WERI-Rb-1 (cell line): Measurements from ENCODE around the gene CDK5RAP2.
A peak's percentile ranks its signal among the peaks of the same experiment; 100 is the strongest.

Source experiments
- DNase-seq: peaks from one replicate; pipeline ENCODE4 v3.0.0-alpha.2; 2020
- H3K27ac ChIP-seq: fragments of 250-450 bp; sonication (Bioruptor Pico); 2 replicates; pipeline ENCODE4 v1.5.1; 2020; ENCODE audit warnings: mild to moderate bottlenecking, moderate library complexity
- H3K27me3 ChIP-seq: fragments of 250-450 bp; sonication (Bioruptor Pico); 2 replicates; pipeline ENCODE4 v1.5.1; 2021; ENCODE audit warnings: mild to moderate bottlenecking, low read depth, moderate library complexity; ENCODE audit not compliant: insufficient read depth, severe bottlenecking
- H3K36me3 ChIP-seq: fragments of 250-450 bp; sonication (Bioruptor Pico); 2 replicates; pipeline ENCODE4 v1.5.1; 2020; ENCODE audit warnings: mild to moderate bottlenecking, moderate library complexity
- H3K4me3 ChIP-seq: 2 replicates; pipeline ENCODE4 v1.5.1; 2011; ENCODE audit warnings: low read depth, mild to moderate bottlenecking, control low read depth, low read length
- H3K9me3 ChIP-seq: fragments of 250-450 bp; sonication (Bioruptor Pico); 2 replicates; pipeline ENCODE4 v1.5.1; 2021; ENCODE audit warnings: mild to moderate bottlenecking, moderate library complexity; ENCODE audit not compliant: severe bottlenecking
- CTCF ChIP-seq: IDR thresholded peaks from 2 replicates; pipeline ENCODE4 v1.5.1; 2011; ENCODE audit warnings: low read depth, mild to moderate bottlenecking, control low read depth, inconsistent platforms, low read length

The CDK5RAP2 gene

GRCh38 chr9:120368799-120369198 lies 211.2 kb downstream of the CDK5RAP2 start:
- H3K27me3 ChIP-seq, result no peaks in the 10 kb centered on the region
- no peak for TF ChIP-seq CTCF
- no peak for DNase-seq
- no peak overlapping the region for H3K27ac ChIP-seq
- H3K36me3 ChIP-seq, result no peaks in the 10 kb centered on the region
- peaks cover 2% of the 10 kb centered on the region for H3K9me3 ChIP-seq
- H3K4me3 ChIP-seq, result no peak overlapping the region

GRCh38 chr9:120366644-120367019 lies 213.3 kb downstream of the CDK5RAP2 start:
- Histone ChIP-seq H3K9me3 (peaks cover 2% of the 10 kb centered on the region), H3K36me3 (no peaks in the 10 kb centered on the region), H3K27me3 (no peaks in the 10 kb centered on the region), H3K4me3 (no peak overlapping the region), H3K27ac (no peak overlapping the region)
- no peak for DNase-seq
- no peak for TF ChIP-seq CTCF

DNA sequence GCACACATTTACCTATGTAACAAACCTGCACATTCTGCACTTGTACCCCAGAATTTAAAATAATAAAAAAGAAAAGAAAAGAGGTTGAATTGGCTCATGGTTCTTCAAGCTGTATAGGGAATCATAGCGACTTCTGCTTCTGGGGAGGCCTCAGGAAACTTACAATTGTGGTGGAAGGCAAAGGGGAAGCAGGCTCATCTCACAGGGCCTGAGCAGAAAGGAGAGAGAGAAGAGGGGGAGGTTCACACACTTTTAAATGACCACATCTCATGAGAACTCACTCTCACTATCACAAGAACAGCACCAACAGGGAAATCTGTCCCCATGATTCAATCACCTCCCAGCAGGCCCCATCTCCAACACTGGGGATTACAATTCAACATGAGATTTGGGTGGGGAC lies 214.6 kb downstream of the CDK5RAP2 start:
- no peak for DNase-seq
- Histone ChIP-seq H3K27me3 (no peaks in the 10 kb centered on the region), H3K36me3 (no peaks in the 10 kb centered on the region), H3K9me3 (peaks cover 2% of the 10 kb centered on the region), H3K27ac (no peak overlapping the region), H3K4me3 (no peak overlapping the region)
- no peak for TF ChIP-seq CTCF

DNA sequence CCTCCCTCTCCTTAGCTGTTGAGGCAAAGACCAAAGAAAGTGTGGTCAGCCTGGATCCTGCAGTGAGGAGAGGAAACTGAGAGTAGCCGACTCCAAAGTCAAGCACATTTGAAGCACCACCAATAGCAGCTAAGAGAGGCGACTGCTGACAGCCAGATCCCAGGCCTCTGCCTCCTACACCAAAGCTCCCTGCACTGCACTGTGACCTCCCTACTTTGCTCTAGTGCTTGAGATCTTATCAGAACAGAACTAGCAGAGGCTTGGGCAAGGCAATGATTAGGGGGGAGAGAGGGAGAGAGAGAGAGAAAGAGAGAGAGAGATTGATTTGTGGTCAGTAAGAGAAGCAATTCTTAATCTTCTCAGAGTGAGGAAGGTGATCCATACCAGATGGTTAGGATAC lies 216.3 kb downstream of the CDK5RAP2 start:
- Histone ChIP-seq H3K27ac (no peak overlapping the region), H3K36me3 (no peaks in the 10 kb centered on the region), H3K4me3 (no peak overlapping the region), H3K27me3 (no peaks in the 10 kb centered on the region), H3K9me3 (peaks cover 2% of the 10 kb centered on the region)
- TF ChIP-seq CTCF, result no peak
- DNase-seq, result peak; percentile 52

DNA sequence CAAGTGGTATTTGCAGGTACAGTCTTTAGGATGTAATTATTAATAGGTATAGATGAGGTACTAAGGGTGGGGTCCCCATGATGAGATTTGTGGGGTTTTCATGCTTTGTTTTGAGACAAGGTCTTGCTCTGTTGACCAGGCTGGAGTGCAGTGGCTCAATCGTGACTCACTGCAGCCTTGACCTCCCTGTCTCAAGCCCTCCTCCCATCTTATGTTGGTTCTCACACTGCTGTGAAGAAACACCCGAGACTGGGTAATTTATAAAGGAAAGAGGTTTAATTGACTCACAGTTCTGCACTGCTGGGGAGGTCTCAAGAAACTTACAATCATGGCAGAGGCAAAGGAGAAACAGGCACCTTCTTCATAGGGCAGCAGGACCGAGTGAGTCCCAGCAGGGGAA lies 217.5 kb downstream of the CDK5RAP2 start:
- Histone ChIP-seq H3K27ac (no peak overlapping the region), H3K9me3 (peaks cover 2% of the 10 kb centered on the region)

More for the DNA sequence above, 217.5 kb downstream of the CDK5RAP2 start:
- Histone ChIP-seq H3K4me3 (no peak overlapping the region), H3K36me3 (no peaks in the 10 kb centered on the region), H3K27me3 (no peaks in the 10 kb centered on the region)
- DNase-seq, result no peak
- no peak for TF ChIP-seq CTCF
